K562 (cell line): ENCODE results near the gene NHS.

Experiments used
- POLR2A ChIP-seq: fragments of 450-650 bp; conservative IDR thresholded peaks from 2 replicates; pipeline ENCODE4 v1.6.1; 2016
- TF ChIP-seq, protein P1 (sequence below): fragments of 450-650 bp; formaldehyde crosslinking; IDR thresholded peaks from 2 replicates; pipeline ENCODE4 v1.4.0; 2022; ENCODE audit warnings: missing genetic modification characterization

DNA sequence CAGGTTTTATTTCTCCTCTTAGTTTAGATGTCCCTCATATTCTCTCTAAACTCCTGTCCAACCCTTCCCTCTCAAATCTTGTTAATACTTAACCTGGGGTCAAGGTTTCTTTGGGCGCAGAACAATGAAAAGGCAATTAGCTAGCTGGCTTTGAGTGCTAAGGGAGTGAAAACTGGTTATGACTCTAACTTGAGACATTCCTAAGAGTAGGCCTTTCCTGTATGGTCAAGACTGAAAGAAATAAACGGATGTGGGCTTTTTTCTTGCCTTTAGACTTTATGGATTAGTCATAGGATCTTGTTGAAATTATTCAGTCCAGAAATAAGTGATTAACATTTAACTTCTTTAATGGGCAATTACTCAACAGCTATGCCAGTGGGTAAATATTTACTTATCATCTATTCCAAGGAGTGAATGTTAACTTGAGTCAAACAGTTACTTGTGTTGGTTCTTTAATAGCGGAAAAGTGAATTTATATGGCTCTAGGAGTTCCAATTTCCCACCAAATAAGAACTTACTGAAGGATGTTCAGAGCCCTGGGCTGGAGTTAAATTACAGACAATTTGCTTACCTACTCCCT, 220.5 kb downstream of the NHS start:
- TF ChIP-seq POLR2A, result no peak
- TF ChIP-seq, protein P1, sequence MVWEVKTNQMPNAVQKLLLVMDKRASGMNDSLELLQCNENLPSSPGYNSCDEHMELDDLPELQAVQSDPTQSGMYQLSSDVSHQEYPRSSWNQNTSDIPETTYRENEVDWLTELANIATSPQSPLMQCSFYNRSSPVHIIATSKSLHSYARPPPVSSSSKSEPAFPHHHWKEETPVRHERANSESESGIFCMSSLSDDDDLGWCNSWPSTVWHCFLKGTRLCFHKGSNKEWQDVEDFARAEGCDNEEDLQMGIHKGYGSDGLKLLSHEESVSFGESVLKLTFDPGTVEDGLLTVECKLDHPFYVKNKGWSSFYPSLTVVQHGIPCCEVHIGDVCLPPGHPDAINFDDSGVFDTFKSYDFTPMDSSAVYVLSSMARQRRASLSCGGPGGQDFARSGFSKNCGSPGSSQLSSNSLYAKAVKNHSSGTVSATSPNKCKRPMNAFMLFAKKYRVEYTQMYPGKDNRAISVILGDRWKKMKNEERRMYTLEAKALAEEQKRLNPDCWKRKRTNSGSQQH, result no peak
